IMR-90 (cell line): ENCODE data around the gene ANO10. TPM values are rescaled to one million over a fixed set of nuclear protein-coding genes. Genes with fewer than 3 reads are reported as not detected.

Source experiments
- ATAC-seq: fragments of 200-7000 bp; cut with Tn5 transposase; 2 replicates; pipeline ENCODE4 v1.9.1; 2020; ENCODE audit warnings: low read depth, mild to moderate bottlenecking, moderate library complexity
- BruUV-seq: library from RNA; stranded (reverse); fragments of 400-500 nt; replicated peaks from 2 replicates; lab custom pipeline; 2021; lab: Mats Ljungman, UMichigan
- CTCF ChIA-PET: fragments of 300-600 bp; formaldehyde crosslinking; extraction: SDS; loops from one replicate; lab custom pipeline; 2021; ENCODE audit warnings: antibody characterized with exemption; lab: Yijun Ruan, JAX
- POLR2A ChIA-PET: fragments of 300-600 bp; sonication (Branson Sonifier 250); formaldehyde crosslinking; loops from one replicate; lab custom pipeline; 2022; ENCODE audit warnings: antibody characterized with exemption; ENCODE audit not compliant: unreplicated experiment; lab: Charles Lee
- DNase-seq: peaks from one replicate; pipeline ENCODE4 v3.0.0; 2013
- H2AFZ ChIP-seq: replicated peaks from 2 replicates; pipeline ENCODE3; 2013; ENCODE audit warnings: low read length, mild to moderate bottlenecking; ENCODE audit not compliant: poor library complexity
- H2AK5ac ChIP-seq: 2 replicates; pipeline ENCODE4 v1.6.1; 2013; ENCODE audit warnings: low read depth, low read length, inconsistent platforms
- H2AK9ac ChIP-seq: replicated peaks from 2 replicates; pipeline ENCODE3; 2013; ENCODE audit warnings: mild to moderate bottlenecking, low read depth, low read length, moderate library complexity; ENCODE audit not compliant: poor library complexity
- H2BK120ac ChIP-seq: 2 replicates; pipeline ENCODE4 v1.6.1; 2013; ENCODE audit warnings: low read depth, low read length, inconsistent platforms
- H2BK15ac ChIP-seq: 3 replicates; pipeline ENCODE4 v1.6.1; 2013; ENCODE audit warnings: low read depth, low read length, inconsistent platforms
- H2BK20ac ChIP-seq: 2 replicates; pipeline ENCODE4 v1.6.1; 2013; ENCODE audit warnings: low read depth, mild to moderate bottlenecking, inconsistent platforms, low read length, moderate library complexity
- H2BK5ac ChIP-seq: 2 replicates; pipeline ENCODE4 v1.6.1; 2013; ENCODE audit warnings: mild to moderate bottlenecking, low read depth, low read length, inconsistent platforms; ENCODE audit not compliant: poor library complexity, severe bottlenecking
- H3K14ac ChIP-seq: replicated peaks from 2 replicates; pipeline ENCODE4 v1.6.1; 2013; ENCODE audit warnings: low read depth, low read length, inconsistent platforms
- H3K18ac ChIP-seq: 2 replicates; pipeline ENCODE4 v1.6.1; 2013; ENCODE audit warnings: low read depth, low read length, control low read depth
- H3K23ac ChIP-seq: 2 replicates; pipeline ENCODE4 v1.6.1; 2013; ENCODE audit warnings: low read depth, low read length, inconsistent platforms
- H3K27ac ChIP-seq: 2 replicates; pipeline ENCODE4 v1.5.1; 2013; ENCODE audit warnings: mild to moderate bottlenecking, control low read depth, low read length; ENCODE audit not compliant: insufficient read depth
- H3K27me3 ChIP-seq: 2 replicates; pipeline ENCODE4 v1.6.1; 2013; ENCODE audit warnings: low read length; ENCODE audit not compliant: control insufficient read depth, insufficient read depth
- H3K36me3 ChIP-seq: 2 replicates; pipeline ENCODE4 v1.6.1; 2013; ENCODE audit warnings: low read length, mixed read lengths; ENCODE audit not compliant: control insufficient read depth, insufficient read depth
- H3K4ac ChIP-seq: 2 replicates; pipeline ENCODE4 v1.6.1; 2013; ENCODE audit warnings: low read depth, low read length, inconsistent platforms
- H3K4me1 ChIP-seq: 2 replicates; pipeline ENCODE4 v1.6.1; 2013; ENCODE audit warnings: low read length, mixed read lengths; ENCODE audit not compliant: control insufficient read depth, insufficient read depth
- H3K4me2 ChIP-seq: 2 replicates; pipeline ENCODE4 v1.6.1; 2013; ENCODE audit warnings: low read depth, mild to moderate bottlenecking, control low read depth, low read length, moderate library complexity
- H3K4me3 ChIP-seq: 2 replicates; pipeline ENCODE4 v1.5.1; 2013; ENCODE audit warnings: low read depth, mild to moderate bottlenecking, control low read depth, low read length, moderate library complexity; ENCODE audit not compliant: insufficient read depth
- H3K56ac ChIP-seq: 2 replicates; pipeline ENCODE4 v1.6.1; 2013; ENCODE audit warnings: low read length, inconsistent platforms; ENCODE audit not compliant: insufficient read depth; ENCODE audit errors: extremely low read depth
- H3K79me1 ChIP-seq, 2 experiments: 2 replicates each; pipeline ENCODE4 v1.6.1; 2013; ENCODE audit warnings: low read length in 2 of 2, inconsistent platforms in 1 of 2, low read depth in 1 of 2
- H3K9ac ChIP-seq: 2 replicates; pipeline ENCODE4 v1.6.1; 2013; ENCODE audit warnings: low read depth, low read length, control low read depth
- H3K9me1 ChIP-seq: 2 replicates; pipeline ENCODE4 v1.6.1; 2013; ENCODE audit warnings: low read length, inconsistent platforms; ENCODE audit not compliant: insufficient read depth
- H3K9me3 ChIP-seq: 2 replicates; pipeline ENCODE4 v1.6.1; 2013; ENCODE audit warnings: low read length; ENCODE audit not compliant: control insufficient read depth, insufficient read depth
- H4K20me1 ChIP-seq: 2 replicates; pipeline ENCODE4 v1.6.1; 2013; ENCODE audit warnings: low read length, inconsistent platforms; ENCODE audit not compliant: insufficient read depth
- H4K5ac ChIP-seq: 2 replicates; pipeline ENCODE4 v1.6.1; 2013; ENCODE audit warnings: mild to moderate bottlenecking, low read depth, low read length, control low read depth
- H4K8ac ChIP-seq, 2 experiments: 2 replicates each; pipeline ENCODE4 v1.6.1; 2013; ENCODE audit warnings: low read depth in 2 of 2, low read length in 2 of 2, control low read depth in 1 of 2, inconsistent platforms in 1 of 2
- H4K91ac ChIP-seq: 2 replicates; pipeline ENCODE4 v1.6.1; 2013; ENCODE audit warnings: low read depth, low read length, inconsistent platforms; ENCODE audit not compliant: insufficient read depth
- CTCF ChIP-seq: conservative IDR thresholded peaks from 2 replicates; pipeline ENCODE4 v1.5.1; 2012; ENCODE audit warnings: mild to moderate bottlenecking, low read depth, low read length, improper control_type of control experiment
- WGBS, 2 experiments: methylation state at CpG; one replicate each; pipeline versions ENCODE4 v1.1.5 to v1.1.7; 2013; ENCODE audit warnings: missing lambda C conversion rate in 2 of 2; ENCODE audit not compliant: insufficient read length in 1 of 2; ENCODE audit errors: extremely low coverage in 2 of 2; 5-methylcytosine and 5-hydroxymethylcytosine counted together
- dilution Hi-C: fragments of 300-500 bp; cut with HindIII; formaldehyde crosslinking; loops from one replicate; pipeline ENCODE4 v1.14.3; 2018; ENCODE audit warnings: low sequenced_read_pairs; ENCODE audit not compliant: unreplicated experiment
- in situ Hi-C: fragments of 300-500 bp; cut with MboI; formaldehyde crosslinking; loops from 3 replicates; pipeline ENCODE4 v1.14.3; 2019; ENCODE audit warnings: low sequenced_read_pairs, inconsistent platforms, mixed read lengths
- intact Hi-C: fragments of 100-400 bp; cut with micrococcal nuclease; formaldehyde crosslinking; loops from 2 replicates; pipeline ENCODE4 v1.10.0; 2022
- polyA plus RNA-seq, 3 experiments: library from polyadenylated mRNA; depleted of rRNA; stranded (reverse); fragments of >200 nt; gene quantifications; 2 replicates each; pipeline ENCODE4 v1.2.3, GENCODE V29; 2012; ENCODE audit warnings: low replicate concordance in 1 of 3
- total RNA-seq: library from RNA; depleted of rRNA; stranded (reverse); fragments of >200 nt; gene quantifications from 2 replicates; pipeline ENCODE4 v1.2.3, GENCODE V29; 2012

The ANO10 gene
- total and polyA plus RNA-seq, 2 of the 4 experiments (the other 2 are of a cell fraction), result 28.5 to 41.6 TPM

GRCh38 chr3:43347774-43348173 is 274.0 kb downstream of the ANO10 start:
- ATAC-seq, result no peak
- CTCF ChIA-PET, result no interaction called here
- in situ Hi-C loops, result no loop called here

More at GRCh38 chr3:43347774-43348173, 274.0 kb downstream of the ANO10 start:
- H2AK9ac ChIP-seq, result no peak overlapping the region
- no TSS peak for BruUV-seq
- no peak overlapping the region for H2AFZ ChIP-seq
- H3K4me3 ChIP-seq, result no peak overlapping the region
- peaks cover 36% of the 10 kb centered on the region for H3K36me3 ChIP-seq
- H4K5ac ChIP-seq, result no peak overlapping the region
- no peak overlapping the region for H2AK5ac ChIP-seq
- no peak overlapping the region for H3K18ac ChIP-seq
- H3K27me3 ChIP-seq, result no peaks in the 10 kb centered on the region
- H3K4ac ChIP-seq, result no peak overlapping the region
- dilution Hi-C loops, result no loop called here
- intact Hi-C loops, result no loop called here
- H4K91ac ChIP-seq, result no peak overlapping the region
- H3K23ac ChIP-seq, result no peak overlapping the region
- H4K20me1 ChIP-seq, result no peaks in the 10 kb centered on the region
- no peak overlapping the region for H3K9ac ChIP-seq
- H2BK120ac ChIP-seq, result no peak overlapping the region
- H3K27ac ChIP-seq, result no peak overlapping the region
- no peak for TF ChIP-seq CTCF
- H3K9me1 ChIP-seq, result no peaks in the 10 kb centered on the region
- peaks cover 1% of the 10 kb centered on the region; the same call in 1 of the 2 replicates for H3K9me3 ChIP-seq
- H3K79me1 ChIP-seq, result peaks cover 10 to 41% of the 10 kb centered on the region in 2 experiments
- no peak overlapping the region for H4K8ac ChIP-seq
- POLR2A ChIA-PET, result no interaction called here
- no peak for DNase-seq
- WGBS, 2 experiments, result 98% methylated on average over 10 of the region's 20 CpGs; no CpG with 5 or more reads in 1 of the 2 experiments
- no peak overlapping the region for H3K14ac ChIP-seq
- no peak overlapping the region for H2BK15ac ChIP-seq
- H3K56ac ChIP-seq, result no peak overlapping the region
- H3K4me1 ChIP-seq, result peaks cover 2% of the 10 kb centered on the region
- H2BK20ac ChIP-seq, result no peak overlapping the region
- no peak overlapping the region for H2BK5ac ChIP-seq
- no peak overlapping the region for H3K4me2 ChIP-seq
